GM18498 (cell line): Measurements from ENCODE around the gene HOMEZ.
"Not testable (repeated sequence)": the region's sequence is repeated elsewhere in the genome, so short reads cannot be mapped to it uniquely, and the experiment has no call there.

Experiments
- ATAC-seq: cut with Tn5 transposase; IDR thresholded peaks from one replicate; pipeline ENCODE4 v1.9.1; 2021; ENCODE audit warnings: mild to moderate bottlenecking, moderate library complexity; ENCODE audit not compliant: unreplicated experiment

Gene HOMEZ

GRCh38 chr14:23228812-23229211 is 57.1 kb downstream of the HOMEZ start:
- no peak for ATAC-seq

- no peak for ATAC-seq
Measured at GRCh38 chr14:23227566-23227965, 58.4 kb downstream of the HOMEZ start.

GRCh38 chr14:23224958-23225357 is 61.0 kb downstream of the HOMEZ start:
- ATAC-seq: not testable (repeated sequence)
